ENCODE measurements around the gene LSM3.

Gene LSM3

GRCh38 chr3:14194865-14195264 is 16.2 kb downstream of the LSM3 start:
- H3K9me3 ChIP-seq: no peaks in the 10 kb centered on the region
- no peaks in the 10 kb centered on the region for H3K4me1 ChIP-seq
- H3K36me3 ChIP-seq: no peaks in the 10 kb centered on the region
- TF ChIP-seq, protein P1, sequence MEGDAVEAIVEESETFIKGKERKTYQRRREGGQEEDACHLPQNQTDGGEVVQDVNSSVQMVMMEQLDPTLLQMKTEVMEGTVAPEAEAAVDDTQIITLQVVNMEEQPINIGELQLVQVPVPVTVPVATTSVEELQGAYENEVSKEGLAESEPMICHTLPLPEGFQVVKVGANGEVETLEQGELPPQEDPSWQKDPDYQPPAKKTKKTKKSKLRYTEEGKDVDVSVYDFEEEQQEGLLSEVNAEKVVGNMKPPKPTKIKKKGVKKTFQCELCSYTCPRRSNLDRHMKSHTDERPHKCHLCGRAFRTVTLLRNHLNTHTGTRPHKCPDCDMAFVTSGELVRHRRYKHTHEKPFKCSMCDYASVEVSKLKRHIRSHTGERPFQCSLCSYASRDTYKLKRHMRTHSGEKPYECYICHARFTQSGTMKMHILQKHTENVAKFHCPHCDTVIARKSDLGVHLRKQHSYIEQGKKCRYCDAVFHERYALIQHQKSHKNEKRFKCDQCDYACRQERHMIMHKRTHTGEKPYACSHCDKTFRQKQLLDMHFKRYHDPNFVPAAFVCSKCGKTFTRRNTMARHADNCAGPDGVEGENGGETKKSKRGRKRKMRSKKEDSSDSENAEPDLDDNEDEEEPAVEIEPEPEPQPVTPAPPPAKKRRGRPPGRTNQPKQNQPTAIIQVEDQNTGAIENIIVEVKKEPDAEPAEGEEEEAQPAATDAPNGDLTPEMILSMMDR (IDR thresholded peaks at IDR 0.05; ENCODE audit: low read depth, low read length): no peak
- no peak overlapping the region for H3K4me3 ChIP-seq (ENCODE audit: low read depth, low read length)
- no peak for DNase-seq
- H3K27me3 ChIP-seq: no peaks in the 10 kb centered on the region

DNA sequence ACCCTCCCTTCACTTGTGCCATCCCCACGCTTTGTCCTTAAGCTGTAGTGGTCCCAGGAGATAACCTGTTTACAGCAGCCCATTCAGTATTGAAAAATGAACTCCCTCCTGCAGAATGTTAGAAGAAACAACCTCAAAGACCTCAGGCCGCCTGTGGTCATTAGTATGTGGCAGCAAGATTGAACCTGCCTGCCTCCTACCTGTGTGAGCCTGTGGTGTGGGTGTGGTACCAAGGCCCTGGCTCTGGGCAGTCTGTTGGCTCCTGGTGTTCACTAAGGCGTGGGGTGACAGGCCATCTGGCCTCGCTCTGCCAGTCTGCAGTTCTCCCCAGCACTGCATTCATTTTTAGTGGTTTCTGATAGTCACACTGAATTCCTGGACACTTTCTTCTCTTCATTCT is 21.0 kb downstream of the LSM3 start:
- DNase-seq: no peak
- Histone ChIP-seq H3K4me1 (no peaks in the 10 kb centered on the region), H3K4me3 (ENCODE audit: low read depth, low read length) (no peak overlapping the region), H3K36me3 (no peaks in the 10 kb centered on the region), H3K9me3 (no peaks in the 10 kb centered on the region), H3K27me3 (no peaks in the 10 kb centered on the region)
- TF ChIP-seq, protein P1 (IDR thresholded peaks at IDR 0.05; ENCODE audit: low read depth, low read length): no peak

- no peak for DNase-seq
- Histone ChIP-seq H3K36me3 (no peaks in the 10 kb centered on the region), H3K27me3 (no peaks in the 10 kb centered on the region), H3K9me3 (no peaks in the 10 kb centered on the region), H3K4me1 (no peaks in the 10 kb centered on the region), H3K4me3 (ENCODE audit: low read depth, low read length) (no peak overlapping the region)
- TF ChIP-seq, protein P1 (IDR thresholded peaks at IDR 0.05; ENCODE audit: low read depth, low read length): no peak
Observed at GRCh38 chr3:14200276-14200675, 21.7 kb downstream of the LSM3 start.

DNA sequence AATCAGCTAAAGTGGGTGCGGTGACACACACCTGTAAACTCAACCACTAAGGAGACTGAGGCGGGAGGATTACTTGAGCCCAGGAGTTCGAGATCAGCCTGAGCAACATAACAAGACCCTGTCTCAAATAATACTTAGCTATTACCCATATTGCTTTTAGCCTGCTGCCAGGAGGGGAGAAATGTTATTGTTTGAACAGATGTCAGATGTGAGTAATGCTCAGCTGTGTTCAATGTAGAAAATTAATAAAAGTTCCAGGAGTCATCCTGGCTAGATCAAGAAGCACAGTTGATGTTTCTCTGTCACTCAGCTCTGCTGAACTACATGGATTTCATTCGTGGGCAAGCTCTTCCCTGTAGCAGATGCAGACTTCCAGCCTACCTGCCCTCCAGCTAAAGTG is 22.2 kb downstream of the LSM3 start:
- TF ChIP-seq, protein P1 (IDR thresholded peaks at IDR 0.05; ENCODE audit: low read depth, low read length): no peak
- H3K4me1 ChIP-seq: no peaks in the 10 kb centered on the region
- H3K4me3 ChIP-seq (ENCODE audit: low read depth, low read length): no peak overlapping the region

GRCh38 chr3:14201940-14202684 is 23.5 kb downstream of the LSM3 start:
- no peaks in the 10 kb centered on the region for H3K36me3 ChIP-seq
- no peaks in the 10 kb centered on the region for H3K4me1 ChIP-seq
- DNase-seq: no peak
- H3K9me3 ChIP-seq: no peaks in the 10 kb centered on the region
- TF ChIP-seq, protein P1 (IDR thresholded peaks at IDR 0.05; ENCODE audit: low read depth, low read length): no peak
- no peak overlapping the region for H3K4me3 ChIP-seq (ENCODE audit: low read depth, low read length)
- no peaks in the 10 kb centered on the region for H3K27me3 ChIP-seq

More for the DNA sequence above, 22.2 kb downstream of the LSM3 start:
- DNase-seq: no peak
- no peaks in the 10 kb centered on the region for H3K9me3 ChIP-seq
- no peaks in the 10 kb centered on the region for H3K36me3 ChIP-seq
- H3K27me3 ChIP-seq: no peaks in the 10 kb centered on the region

GRCh38 chr3:14202874-14203520 is 24.4 kb downstream of the LSM3 start:
- Histone ChIP-seq H3K27me3 (no peaks in the 10 kb centered on the region), H3K4me1 (no peaks in the 10 kb centered on the region), H3K4me3 (ENCODE audit: low read depth, low read length) (no peak overlapping the region), H3K36me3 (no peaks in the 10 kb centered on the region), H3K9me3 (no peaks in the 10 kb centered on the region)
- DNase-seq: no peak
- TF ChIP-seq, protein P1 (IDR thresholded peaks at IDR 0.05; ENCODE audit: low read depth, low read length): no peak
